HG03575 (cell line): ENCODE measurements around the gene PRKG1.
"Not testable (repeated sequence)": the region's sequence is repeated elsewhere in the genome, so short reads cannot be mapped to it uniquely, and the experiment has no call there.

Experiments
- ATAC-seq: cut with Tn5 transposase; IDR thresholded peaks from one replicate; pipeline ENCODE4 v1.9.1; 2021; ENCODE audit not compliant: unreplicated experiment, insufficient number of reproducible peaks, low FRiP score; ENCODE audit errors: extremely low read depth

Gene PRKG1

GRCh38 chr10:51156926-51157325 lies 82.6 kb downstream of the PRKG1 start:
- ATAC-seq = no peak

GRCh38 chr10:51158832-51159231 lies 84.5 kb downstream of the PRKG1 start:
- ATAC-seq = no peak

- no peak for ATAC-seq
Measured at GRCh38 chr10:51159841-51160240, 85.6 kb downstream of the PRKG1 start.

- no peak for ATAC-seq
Measured at GRCh38 chr10:51162002-51162401, 87.7 kb downstream of the PRKG1 start.

GRCh38 chr10:51163380-51164049 lies 89.2 kb downstream of the PRKG1 start:
- not testable (repeated sequence) for ATAC-seq

GRCh38 chr10:51168086-51168815 lies 94.0 kb downstream of the PRKG1 start:
- ATAC-seq = no peak

- ATAC-seq = no peak
Measured at GRCh38 chr10:51169111-51169510, 94.8 kb downstream of the PRKG1 start.

GRCh38 chr10:51170518-51171245 lies 96.4 kb downstream of the PRKG1 start:
- ATAC-seq = no peak

- ATAC-seq = no peak
Measured at GRCh38 chr10:51171946-51172345, 97.7 kb downstream of the PRKG1 start.

GRCh38 chr10:51176976-51177695 lies 102.8 kb downstream of the PRKG1 start:
- ATAC-seq = no peak

- ATAC-seq = no peak
Measured at GRCh38 chr10:51178634-51179033, 104.3 kb downstream of the PRKG1 start.

- ATAC-seq = no peak
Measured at GRCh38 chr10:51180141-51180540, 105.9 kb downstream of the PRKG1 start.

- ATAC-seq = no peak
Measured at GRCh38 chr10:51183783-51184182, 109.5 kb downstream of the PRKG1 start.

GRCh38 chr10:51186361-51186760 lies 112.1 kb downstream of the PRKG1 start:
- ATAC-seq = no peak

GRCh38 chr10:51188008-51188407 lies 113.7 kb downstream of the PRKG1 start:
- ATAC-seq = no peak

- ATAC-seq = no peak
Measured at GRCh38 chr10:51188866-51189265, 114.6 kb downstream of the PRKG1 start.

GRCh38 chr10:51196508-51197175 lies 122.4 kb downstream of the PRKG1 start:
- no peak for ATAC-seq

GRCh38 chr10:51198170-51198569 lies 123.9 kb downstream of the PRKG1 start:
- no peak for ATAC-seq

- ATAC-seq = no peak
Measured at GRCh38 chr10:51201947-51202346, 127.7 kb downstream of the PRKG1 start.
